ENCODE measurements around the gene SLC24A2. TPM values are rescaled to one million over a fixed set of nuclear protein-coding genes. Genes with fewer than 3 reads are reported as not detected.

SLC24A2 gene
- total and polyA plus RNA-seq, 12 donors = under 0.01 to 0.26 (median 0.11) TPM; not detected in 5

GRCh38 chr9:19781240-19781639 is 7.6 kb downstream of the SLC24A2 start:
- DNase-seq (no peak), ATAC-seq (no peak)
- intact Hi-C loops (cut with DNase I) = no loop called here
- TF ChIP-seq, protein P1, sequence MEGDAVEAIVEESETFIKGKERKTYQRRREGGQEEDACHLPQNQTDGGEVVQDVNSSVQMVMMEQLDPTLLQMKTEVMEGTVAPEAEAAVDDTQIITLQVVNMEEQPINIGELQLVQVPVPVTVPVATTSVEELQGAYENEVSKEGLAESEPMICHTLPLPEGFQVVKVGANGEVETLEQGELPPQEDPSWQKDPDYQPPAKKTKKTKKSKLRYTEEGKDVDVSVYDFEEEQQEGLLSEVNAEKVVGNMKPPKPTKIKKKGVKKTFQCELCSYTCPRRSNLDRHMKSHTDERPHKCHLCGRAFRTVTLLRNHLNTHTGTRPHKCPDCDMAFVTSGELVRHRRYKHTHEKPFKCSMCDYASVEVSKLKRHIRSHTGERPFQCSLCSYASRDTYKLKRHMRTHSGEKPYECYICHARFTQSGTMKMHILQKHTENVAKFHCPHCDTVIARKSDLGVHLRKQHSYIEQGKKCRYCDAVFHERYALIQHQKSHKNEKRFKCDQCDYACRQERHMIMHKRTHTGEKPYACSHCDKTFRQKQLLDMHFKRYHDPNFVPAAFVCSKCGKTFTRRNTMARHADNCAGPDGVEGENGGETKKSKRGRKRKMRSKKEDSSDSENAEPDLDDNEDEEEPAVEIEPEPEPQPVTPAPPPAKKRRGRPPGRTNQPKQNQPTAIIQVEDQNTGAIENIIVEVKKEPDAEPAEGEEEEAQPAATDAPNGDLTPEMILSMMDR (IDR thresholded peaks at IDR 0.05) = no peak
- H3K4me1 ChIP-seq = no peaks in the 10 kb centered on the region
- no peaks in the 10 kb centered on the region for H3K9me3 ChIP-seq
- H3K27me3 ChIP-seq = peaks cover 0 to 17% (median 0%) of the 10 kb centered on the region in 7 donors
- H3K36me3 ChIP-seq = no peaks in the 10 kb centered on the region
- no peak overlapping the region for H3K27ac ChIP-seq
- no peak overlapping the region for H3K4me3 ChIP-seq
- 69 to 70% methylated on average over 2 of the region's 2 CpGs for WGBS, 2 donors

DNA sequence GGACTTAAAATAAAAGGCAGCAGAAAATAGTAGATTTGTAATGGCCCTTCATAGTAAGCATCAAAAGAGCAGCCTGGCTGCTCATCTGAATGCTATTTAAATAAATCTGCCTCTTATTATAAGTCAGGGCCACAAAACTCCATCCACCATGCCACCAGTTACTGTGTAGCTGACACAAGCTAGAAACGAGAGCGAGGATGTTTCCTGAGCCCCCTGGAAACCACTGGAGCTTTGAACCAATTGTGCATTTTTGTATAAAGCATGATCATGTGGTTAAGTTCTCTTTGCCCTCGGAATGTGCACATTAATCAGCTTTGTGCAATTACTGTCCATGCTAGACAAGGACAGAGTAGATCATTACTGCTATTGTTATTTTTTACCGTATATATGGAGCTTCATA is 17.4 kb downstream of the SLC24A2 start:
- WGBS, 2 donors = 74 to 77% methylated on average over 4 of the region's 4 CpGs
- Histone ChIP-seq H3K4me3 (no peak overlapping the region), H3K27me3 (peaks cover 0 to 5% (median 0%) of the 10 kb centered on the region in 7 donors), H3K36me3 (no peaks in the 10 kb centered on the region), H3K9me3 (peaks cover 0 to 6% (median 0%) of the 10 kb centered on the region in 11 donors), H3K4me1 (no peaks in the 10 kb centered on the region), H3K27ac (no peak overlapping the region)
- ATAC-seq = no peak
- DNase-seq = no peak
- intact Hi-C loops (cut with DNase I) = no loop called here
- TF ChIP-seq, protein P1 (IDR thresholded peaks at IDR 0.05) = no peak

GRCh38 chr9:19770973-19771372 is 17.9 kb downstream of the SLC24A2 start:
- Histone ChIP-seq H3K36me3 (no peaks in the 10 kb centered on the region), H3K4me3 (no peak overlapping the region), H3K27ac (no peak overlapping the region), H3K9me3 (peaks cover 0 to 11% (median 0%) of the 10 kb centered on the region in 11 donors), H3K4me1 (no peaks in the 10 kb centered on the region), H3K27me3 (peaks cover 0 to 5% (median 0%) of the 10 kb centered on the region in 7 donors)
- no peak for DNase-seq
- intact Hi-C loops (cut with DNase I) = no loop called here
- 78 to 80% methylated on average over 5 of the region's 5 CpGs for WGBS, 2 donors
- TF ChIP-seq, protein P1 (IDR thresholded peaks at IDR 0.05) = no peak
- no peak for ATAC-seq

GRCh38 chr9:19769213-19769612 is 19.6 kb downstream of the SLC24A2 start:
- Histone ChIP-seq H3K4me1 (no peaks in the 10 kb centered on the region), H3K36me3 (no peaks in the 10 kb centered on the region), H3K27ac (no peak overlapping the region), H3K27me3 (no peaks in the 10 kb centered on the region), H3K9me3 (peaks cover 0 to 28% (median 4%) of the 10 kb centered on the region in 11 donors), H3K4me3 (no peak overlapping the region)
- TF ChIP-seq, protein P1 (IDR thresholded peaks at IDR 0.05) = no peak
- WGBS, 2 donors = 49 to 61% methylated on average over 3 of the region's 3 CpGs
- DNase-seq (no peak), ATAC-seq (no peak)
- intact Hi-C loops (cut with DNase I) = no loop called here

Measured in heart right ventricle (tissue), 16 donors.